GM12892 (cell line): ENCODE measurements around the gene PARVB.

Source experiments
- POLR2A ChIP-seq: IDR thresholded peaks from 2 replicates; pipeline ENCODE4 v1.6.1; 2011; ENCODE audit warnings: low read depth, low read length, control low read depth
- TAF1 ChIP-seq: IDR thresholded peaks from 2 replicates; pipeline ENCODE4 v1.6.1; 2011; ENCODE audit warnings: low read depth, mild to moderate bottlenecking, control low read depth, low read length, borderline replicate concordance

GRCh38 chr22:43995057-43995685 lies 28.9 kb upstream of the PARVB start:
- TF ChIP-seq POLR2A (no peak), TAF1 (no peak)
